GM10266 (cell line): ENCODE measurements around the gene NLRP8.
"Not testable (repeated sequence)": the region's sequence is repeated elsewhere in the genome, so short reads cannot be mapped to it uniquely, and the experiment has no call there.

Experiments used
- DNase-seq: peaks from one replicate; pipeline ENCODE4 v3.0.0; 2012; ENCODE audit errors: extremely low spot score
- CTCF ChIP-seq: IDR thresholded peaks from 2 replicates; pipeline ENCODE4 v1.5.1; 2012; ENCODE audit warnings: mild to moderate bottlenecking, low read depth; ENCODE audit not compliant: control insufficient read depth, insufficient read depth; ENCODE audit errors: missing control alignments

NLRP8 gene

DNA sequence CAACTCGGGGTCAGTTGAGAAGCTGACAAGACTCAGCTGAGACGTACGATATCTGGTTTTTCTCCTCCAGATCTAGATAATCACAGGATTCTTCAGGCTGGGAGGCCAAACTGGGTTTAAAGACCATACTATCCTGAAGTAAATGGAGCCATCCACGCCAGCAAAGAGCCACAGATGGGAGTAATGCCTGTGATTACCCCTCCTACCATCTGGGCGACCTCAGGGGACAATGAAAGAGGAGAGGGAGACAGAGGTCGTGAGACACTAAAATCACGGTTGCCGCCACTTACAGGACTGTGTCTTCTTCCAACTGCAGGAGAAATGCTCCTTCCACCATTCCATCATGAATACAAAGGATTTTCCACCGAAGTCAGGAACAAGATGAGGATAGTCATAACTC, 12.4 kb upstream of the NLRP8 start:
- DNase-seq = no peak
- no peak for TF ChIP-seq CTCF

DNA sequence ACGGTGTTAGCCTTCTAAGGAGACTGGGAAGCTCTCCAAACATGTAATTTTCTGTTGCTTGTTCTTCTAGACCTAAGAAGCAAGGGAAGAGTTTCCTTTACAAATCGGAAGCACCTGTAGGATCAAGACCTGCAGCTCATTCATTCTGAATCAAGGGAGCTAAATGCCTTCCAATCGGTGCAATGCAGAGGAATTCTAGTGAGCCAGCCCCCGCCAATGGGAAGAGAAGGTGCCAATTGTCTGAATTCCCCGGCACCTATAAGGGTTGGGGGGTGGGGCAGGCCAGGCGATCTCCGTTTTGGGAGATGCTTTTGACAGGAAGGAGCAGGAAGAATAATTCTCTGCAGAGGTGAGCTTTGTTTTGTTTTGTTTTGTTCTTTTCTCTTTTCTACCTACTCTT, 8.4 kb upstream of the NLRP8 start:
- TF ChIP-seq CTCF = no peak
- no peak for DNase-seq

DNA sequence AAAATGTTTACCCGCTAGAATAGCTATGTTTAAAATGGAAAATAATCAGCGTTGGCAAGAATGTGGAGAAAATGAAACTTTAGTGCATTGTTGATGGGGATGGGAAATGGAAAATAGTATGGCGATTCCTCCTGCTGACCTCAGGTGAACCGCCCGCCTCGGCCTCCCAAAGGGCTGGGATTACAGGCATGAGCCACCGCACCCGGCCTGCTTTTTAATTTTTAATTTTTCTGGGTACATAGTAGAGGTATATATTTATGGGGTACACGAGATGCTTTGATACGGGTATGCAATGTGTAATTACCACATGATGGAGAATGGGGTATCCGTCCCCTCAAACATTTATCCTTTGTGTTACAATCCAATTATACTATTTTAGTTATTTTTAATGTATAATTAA, 7.3 kb upstream of the NLRP8 start:
- no peak for TF ChIP-seq CTCF
- no peak for DNase-seq

DNA sequence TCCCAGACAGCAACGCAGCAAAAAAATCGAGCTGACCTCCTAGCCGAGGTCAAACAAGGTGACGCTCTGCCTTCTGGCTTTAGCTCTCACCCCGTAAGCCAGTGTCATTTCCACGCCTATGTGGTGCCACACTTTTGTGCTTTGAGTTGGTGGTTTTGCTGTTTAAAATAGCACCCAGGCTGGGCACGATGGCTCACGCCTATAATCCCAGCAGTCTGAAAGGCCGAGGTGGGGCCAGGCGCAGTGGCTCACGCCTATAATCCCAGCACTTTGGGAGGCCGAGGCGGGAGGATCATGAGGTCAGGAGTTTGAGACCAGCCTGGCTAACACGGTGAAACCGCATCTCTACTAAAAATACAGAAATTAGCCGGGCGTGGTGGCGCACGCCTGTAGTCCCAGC, 2.9 kb downstream of the NLRP8 start:
- not testable (repeated sequence) for DNase-seq

DNA sequence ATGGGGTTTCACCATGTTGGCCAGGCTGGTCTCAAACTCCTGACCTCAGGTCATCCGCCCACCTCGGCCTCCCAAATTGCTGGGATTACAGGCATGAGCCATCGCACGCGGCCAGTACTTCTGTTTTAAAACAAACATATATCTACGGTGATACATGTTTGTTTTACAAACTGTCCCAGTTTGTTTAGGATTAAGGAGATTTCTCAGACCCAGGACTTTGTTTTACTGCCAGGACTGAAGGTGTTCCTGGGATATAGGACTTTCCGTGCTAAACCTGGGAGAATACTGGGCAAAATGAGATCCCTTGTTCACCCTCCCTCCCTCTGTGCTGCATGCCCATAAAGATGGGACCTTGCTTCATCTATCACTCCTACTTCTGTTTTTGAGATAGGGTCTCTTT, 8.8 kb downstream of the NLRP8 start:
- TF ChIP-seq CTCF = no peak
- DNase-seq = no peak

DNA sequence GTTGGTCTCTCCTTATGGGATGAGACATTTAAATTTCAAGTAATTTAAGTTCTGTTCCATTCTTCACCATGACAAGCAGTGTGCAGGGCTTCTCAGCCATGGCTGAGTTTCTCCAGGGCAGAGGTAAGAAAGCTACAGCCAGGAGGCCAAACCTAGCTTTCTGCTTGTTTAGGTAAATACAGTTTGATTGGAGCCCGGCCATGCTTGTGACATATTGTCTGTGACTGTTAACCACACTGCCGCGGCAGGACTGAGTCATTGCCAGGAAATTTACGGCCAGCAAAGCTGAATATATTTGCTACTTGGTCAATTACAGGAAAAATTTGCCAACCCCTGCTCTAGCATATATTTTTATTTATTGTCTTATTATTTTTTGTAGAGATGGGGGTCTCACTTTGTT, 10.7 kb downstream of the NLRP8 start:
- no peak for TF ChIP-seq CTCF
- DNase-seq = no peak

DNA sequence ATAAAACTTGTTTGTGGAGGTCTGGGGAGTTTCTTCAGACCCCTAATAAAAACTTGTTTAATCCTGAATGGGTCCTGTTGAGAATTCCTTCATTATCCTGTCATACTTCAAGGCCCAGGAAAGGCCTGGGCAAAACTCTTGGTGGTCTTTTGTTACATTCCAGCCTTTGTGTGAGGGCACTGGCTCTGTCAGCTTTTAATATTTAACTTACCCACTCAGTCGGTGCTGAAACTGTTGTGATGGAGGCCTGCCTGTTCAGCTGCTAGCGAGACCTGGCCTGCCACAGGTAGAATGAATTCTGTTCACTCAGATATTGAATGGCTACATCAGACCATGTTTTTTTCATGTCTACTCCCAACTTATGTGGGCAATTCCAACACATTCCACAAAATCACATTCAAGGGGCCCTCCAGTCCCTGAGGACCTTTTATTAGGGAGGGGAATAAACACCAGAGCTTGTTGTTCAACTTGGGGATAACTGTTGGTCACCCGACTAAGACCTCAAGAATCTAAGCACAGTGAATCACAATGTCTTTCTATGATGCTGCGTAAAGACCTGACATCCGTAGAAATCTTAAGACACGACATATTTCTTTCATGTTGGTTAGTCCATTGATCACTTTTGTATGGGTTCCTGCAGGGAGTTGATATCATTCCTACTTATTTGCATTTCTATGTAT, 12.5 kb downstream of the NLRP8 start:
- no peak for TF ChIP-seq CTCF
- DNase-seq = no peak

DNA sequence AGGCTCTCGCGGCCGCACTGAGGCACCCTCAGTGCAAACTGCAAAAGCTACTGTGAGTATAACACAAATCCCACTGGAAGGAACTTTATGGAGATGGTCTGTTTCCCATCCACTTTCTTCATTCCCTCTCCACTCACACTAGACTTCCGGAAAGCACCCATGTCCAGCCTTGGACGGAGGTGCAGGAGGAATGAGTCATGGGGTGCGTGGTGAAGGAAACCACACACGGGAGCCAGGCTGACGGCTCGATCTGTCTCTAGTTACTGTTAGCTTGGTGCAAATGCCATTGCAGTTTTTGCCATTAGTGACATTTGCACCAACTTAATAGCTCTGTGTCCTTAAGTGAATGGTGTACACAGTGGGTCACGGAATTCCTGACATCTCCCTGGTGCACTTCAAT, 14.6 kb downstream of the NLRP8 start:
- no peak for TF ChIP-seq CTCF
- DNase-seq = no peak
